Ishikawa (cell line): ENCODE results near the gene ADGRF1.

Experiments used
- CEBPB ChIP-seq: IDR thresholded peaks from 2 replicates; pipeline ENCODE4 v1.6.1; 2012
- CREB1 ChIP-seq: IDR thresholded peaks from 2 replicates; pipeline ENCODE4 v1.6.1; 2012; ENCODE audit warnings: low read depth
- EGR1 ChIP-seq: IDR thresholded peaks from 2 replicates; pipeline ENCODE4 v1.6.1; 2012
- EP300 ChIP-seq: IDR thresholded peaks from 2 replicates; pipeline ENCODE4 v1.6.1; 2012; ENCODE audit warnings: borderline replicate concordance
- FOXM1 ChIP-seq: IDR thresholded peaks from 2 replicates; pipeline ENCODE4 v1.6.1; 2012; ENCODE audit warnings: low read depth, borderline replicate concordance
- NFIC ChIP-seq: IDR thresholded peaks from 2 replicates; pipeline ENCODE4 v1.6.1; 2012
- RAD21 ChIP-seq: IDR thresholded peaks from 2 replicates; pipeline ENCODE4 v1.6.1; 2012; ENCODE audit warnings: low read depth
- REST ChIP-seq: IDR thresholded peaks from 2 replicates; pipeline ENCODE4 v1.6.1; 2012; ENCODE audit warnings: low read depth, mild to moderate bottlenecking
- TAF1 ChIP-seq: IDR thresholded peaks from 2 replicates; pipeline ENCODE4 v1.6.1; 2012; ENCODE audit warnings: low read depth, mild to moderate bottlenecking
- TCF12 ChIP-seq: IDR thresholded peaks from 2 replicates; pipeline ENCODE4 v1.6.1; 2012; ENCODE audit warnings: low read depth
- TEAD4 ChIP-seq: IDR thresholded peaks from 2 replicates; pipeline ENCODE4 v1.6.1; 2012
- USF1 ChIP-seq: IDR thresholded peaks from 2 replicates; pipeline ENCODE4 v1.6.1; 2012
- YY1 ChIP-seq: IDR thresholded peaks from 2 replicates; pipeline ENCODE4 v1.6.1; 2012; ENCODE audit warnings: low read depth
- ZBTB7A ChIP-seq: IDR thresholded peaks from 2 replicates; pipeline ENCODE4 v1.6.1; 2012; ENCODE audit warnings: low read depth
- TF ChIP-seq, protein P1 (sequence below): IDR thresholded peaks from 2 replicates; pipeline ENCODE4 v1.6.1; 2012

The ADGRF1 gene

GRCh38 chr6:46961711-46962110 is 80.4 kb downstream of the ADGRF1 start:
- TF ChIP-seq TCF12 (no peak), FOXM1 (no peak), USF1 (no peak), NFIC (no peak), REST (no peak), TAF1 (no peak), TEAD4 (no peak), CREB1 (no peak), RAD21 (no peak), ZBTB7A (no peak)
- TF ChIP-seq, protein P1, sequence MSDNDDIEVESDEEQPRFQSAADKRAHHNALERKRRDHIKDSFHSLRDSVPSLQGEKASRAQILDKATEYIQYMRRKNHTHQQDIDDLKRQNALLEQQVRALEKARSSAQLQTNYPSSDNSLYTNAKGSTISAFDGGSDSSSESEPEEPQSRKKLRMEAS = no peak

DNA sequence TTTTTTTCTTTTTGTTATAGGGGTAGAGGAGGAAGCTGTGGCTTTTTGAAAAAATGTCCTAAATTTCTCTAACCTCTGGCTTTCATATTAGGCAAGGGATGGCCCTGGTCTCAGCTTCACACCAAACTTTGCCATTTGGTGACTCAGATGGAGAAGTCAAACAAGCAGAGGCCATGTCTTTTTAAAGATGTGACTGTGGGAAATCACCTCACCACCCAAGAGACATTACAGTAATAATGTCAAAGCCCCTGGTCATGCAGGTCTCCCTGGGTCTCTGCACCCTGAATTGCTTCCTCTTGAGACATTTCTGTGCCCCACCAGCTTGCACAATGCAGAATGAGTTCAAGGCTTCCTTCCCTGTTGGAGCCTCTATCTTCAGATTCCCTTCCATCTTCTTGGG is 80.9 kb downstream of the ADGRF1 start:
- TF ChIP-seq TEAD4 (no peak), EP300 (no peak), RAD21 (no peak), CREB1 (no peak), TAF1 (no peak), FOXM1 (no peak), EGR1 (no peak)

DNA sequence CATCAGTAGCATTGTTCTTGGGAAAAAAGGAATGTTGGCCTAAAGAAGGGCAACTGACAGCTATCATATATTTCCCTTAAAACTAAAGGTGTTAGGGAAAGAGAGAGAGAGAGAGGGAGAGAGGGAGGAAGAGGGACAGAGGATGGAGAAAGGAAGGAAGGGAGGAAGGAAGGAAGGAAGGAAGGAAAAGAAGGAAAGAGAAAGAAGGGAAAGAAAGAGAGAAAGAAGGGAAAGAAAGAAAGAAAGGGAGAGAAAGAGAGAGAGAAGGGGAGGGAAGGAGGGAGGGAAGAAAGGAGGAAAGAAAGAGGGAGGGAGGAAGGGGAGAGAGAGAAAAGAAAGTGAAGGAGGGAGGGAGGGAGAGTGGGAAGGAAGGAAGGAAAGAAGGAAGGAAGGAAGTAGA is 82.7 kb downstream of the ADGRF1 start:
- TF ChIP-seq EGR1 (no peak), USF1 (no peak), EP300 (no peak), YY1 (no peak), ZBTB7A (no peak), FOXM1 (no peak), CREB1 (no peak), TAF1 (no peak), TEAD4 (no peak)

- no peak for TF ChIP-seq REST
- TF ChIP-seq FOXM1 = no peak
- no peak for TF ChIP-seq YY1
- TF ChIP-seq EGR1 = no peak
- no peak for TF ChIP-seq ZBTB7A
- no peak for TF ChIP-seq USF1
- no peak for TF ChIP-seq CEBPB
- no peak for TF ChIP-seq TAF1
- no peak for TF ChIP-seq NFIC
- TF ChIP-seq, protein P1 = no peak
- no peak for TF ChIP-seq CREB1
- no peak for TF ChIP-seq RAD21
- TF ChIP-seq TEAD4 = no peak
- no peak for TF ChIP-seq EP300
- no peak for TF ChIP-seq TCF12
Observed at GRCh38 chr6:46956409-46956808, 85.7 kb downstream of the ADGRF1 start.

DNA sequence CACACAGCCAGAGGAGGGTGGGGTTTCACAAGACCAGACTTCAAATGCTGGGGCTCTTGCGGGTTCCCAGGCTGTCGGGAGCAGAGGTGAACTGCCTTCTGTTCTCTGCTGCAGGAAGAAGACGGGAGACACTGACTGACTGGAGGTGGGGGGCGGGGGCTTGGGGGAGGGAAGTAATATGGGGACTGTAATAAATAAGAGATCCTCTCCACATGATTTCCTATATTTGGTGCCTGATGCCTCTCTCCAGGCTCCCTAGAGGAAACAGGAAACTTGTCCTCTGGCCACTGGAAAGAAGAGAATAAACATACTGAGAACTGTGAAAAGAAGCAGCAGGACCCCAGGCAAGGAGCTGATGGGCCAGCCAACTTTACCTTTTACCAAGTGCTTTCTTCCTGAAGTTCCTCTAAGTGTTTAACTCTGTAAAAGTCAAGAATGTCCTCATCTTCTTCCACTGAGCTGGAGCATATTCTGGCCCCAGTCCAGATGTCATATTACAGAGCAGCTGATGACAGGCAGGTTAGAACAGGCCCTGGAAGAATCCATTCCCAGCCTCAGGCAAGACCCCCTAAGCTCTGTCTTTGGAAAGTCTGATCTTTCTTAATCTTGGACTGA is 87.2 kb downstream of the ADGRF1 start:
- TF ChIP-seq RAD21 (no peak), REST (no peak), YY1 (no peak), FOXM1 (no peak), TCF12 (no peak), EP300 (no peak), TEAD4 (no peak), EGR1 (no peak), NFIC (no peak), CREB1 (no peak), ZBTB7A (no peak), CEBPB (no peak), USF1 (no peak), TAF1 (no peak)
- TF ChIP-seq, protein P1 = no peak
